Mesenchymal stem cell (in vitro differentiated cells and primary cell): ENCODE data around the gene INPP4A.

Experiments
- DNase-seq: peaks from one replicate; pipeline ENCODE4 v3.0.0-alpha.2; 2013
- H2AFZ ChIP-seq: one replicate; pipeline ENCODE4 v1.6.1; 2013; ENCODE audit warnings: low read depth, mild to moderate bottlenecking, control low read depth, inconsistent platforms, low read length, moderate library complexity
- H2AK5ac ChIP-seq: 2 replicates; pipeline ENCODE4 v1.6.1; 2013; ENCODE audit warnings: low read length, moderate library complexity, mild to moderate bottlenecking, inconsistent platforms; ENCODE audit not compliant: severe bottlenecking
- H2BK120ac ChIP-seq: one replicate; pipeline ENCODE4 v1.6.1; 2013; ENCODE audit warnings: low read depth, mild to moderate bottlenecking, inconsistent platforms, low read length, moderate library complexity
- H2BK12ac ChIP-seq, 2 experiments: one replicate each; pipeline ENCODE4 v1.6.1; 2013; ENCODE audit warnings: inconsistent platforms in 2 of 2, low read length in 2 of 2, mild to moderate bottlenecking in 2 of 2, moderate library complexity in 2 of 2, control low read depth in 1 of 2
- H2BK15ac ChIP-seq: one replicate; pipeline ENCODE4 v1.6.1; 2013; ENCODE audit warnings: mild to moderate bottlenecking, low read depth, inconsistent platforms; ENCODE audit not compliant: poor library complexity, severe bottlenecking
- H2BK5ac ChIP-seq: 2 replicates; pipeline ENCODE4 v1.6.1; 2013; ENCODE audit warnings: low read depth, mild to moderate bottlenecking, low read length, control low read depth, inconsistent platforms; ENCODE audit not compliant: poor library complexity, severe bottlenecking
- H3K14ac ChIP-seq, 2 experiments: one replicate each; pipeline ENCODE4 v1.6.1; 2013; ENCODE audit warnings: inconsistent platforms in 2 of 2, low read length in 2 of 2, control low read depth in 1 of 2, mild to moderate bottlenecking in 1 of 2, moderate library complexity in 1 of 2
- H3K18ac ChIP-seq, 2 experiments: one replicate each; pipeline ENCODE4 v1.6.1; 2013; ENCODE audit warnings: inconsistent platforms in 2 of 2, low read length in 2 of 2, control low read depth in 1 of 2, low read depth in 1 of 2, mild to moderate bottlenecking in 1 of 2
- H3K23ac ChIP-seq, 2 experiments: one replicate each; pipeline ENCODE4 v1.6.1; 2013; ENCODE audit warnings: inconsistent platforms in 2 of 2, low read length in 2 of 2, mild to moderate bottlenecking in 2 of 2, moderate library complexity in 2 of 2, control low read depth in 1 of 2
- H3K27ac ChIP-seq: 2 replicates; pipeline ENCODE4 v1.5.1; 2013; ENCODE audit warnings: mild to moderate bottlenecking, moderate library complexity, low read length, control low read depth, inconsistent platforms; ENCODE audit not compliant: poor library complexity, severe bottlenecking
- H3K27me3 ChIP-seq, 2 experiments: 2 replicates each; pipeline versions ENCODE4 v1.6.1 to v1.7.0; 2013; ENCODE audit warnings: low read length in 2 of 2, mild to moderate bottlenecking in 2 of 2, moderate library complexity in 2 of 2, control low read depth in 1 of 2, inconsistent platforms in 1 of 2; ENCODE audit not compliant: control insufficient read depth in 1 of 2, insufficient read depth in 1 of 2
- H3K36me3 ChIP-seq, 2 experiments: 2 replicates each; pipeline versions ENCODE4 v1.6.1 to v1.7.0; 2013; ENCODE audit warnings: low read length in 2 of 2, control low read depth in 1 of 2, inconsistent platforms in 1 of 2, low read depth in 1 of 2, mild to moderate bottlenecking in 1 of 2; ENCODE audit not compliant: insufficient read depth in 2 of 2, control insufficient read depth in 1 of 2
- H3K4ac ChIP-seq, 2 experiments: one replicate each; pipeline ENCODE4 v1.6.1; 2013; ENCODE audit warnings: inconsistent platforms in 2 of 2, low read length in 2 of 2, mild to moderate bottlenecking in 2 of 2, moderate library complexity in 2 of 2, control low read depth in 1 of 2, low read depth in 1 of 2
- H3K4me1 ChIP-seq: 2 replicates; pipeline ENCODE4 v1.6.1; 2013; ENCODE audit warnings: low read depth, low read length, control low read depth; ENCODE audit not compliant: control insufficient read depth, insufficient read depth
- H3K4me2 ChIP-seq: 2 replicates; pipeline ENCODE4 v1.6.1; 2013; ENCODE audit warnings: low read length, mild to moderate bottlenecking, inconsistent platforms; ENCODE audit not compliant: poor library complexity, severe bottlenecking
- H3K4me3 ChIP-seq, 2 experiments: 2 replicates each; pipeline versions ENCODE4 v1.5.1 to v1.7.0; 2013; ENCODE audit warnings: low read length in 2 of 2, mild to moderate bottlenecking in 2 of 2, control low read depth in 1 of 2, low read depth in 1 of 2; ENCODE audit not compliant: insufficient read depth in 1 of 2
- H3K79me1 ChIP-seq: replicated peaks from 2 replicates; pipeline ENCODE4 v1.6.1; 2013; ENCODE audit warnings: mild to moderate bottlenecking, control low read depth, low read length, inconsistent platforms; ENCODE audit not compliant: poor library complexity, severe bottlenecking
- H3K9ac ChIP-seq: 2 replicates; pipeline ENCODE4 v1.7.0; 2013; ENCODE audit warnings: mild to moderate bottlenecking, low read length, moderate library complexity
- H3K9me3 ChIP-seq: 2 replicates; pipeline ENCODE4 v1.7.0; 2013; ENCODE audit warnings: mild to moderate bottlenecking, low read length; ENCODE audit not compliant: control insufficient read depth
- H4K8ac ChIP-seq: one replicate; pipeline ENCODE4 v1.6.1; 2013; ENCODE audit warnings: inconsistent platforms, mild to moderate bottlenecking, low read length, moderate library complexity
- H4K91ac ChIP-seq: one replicate; pipeline ENCODE4 v1.6.1; 2013; ENCODE audit warnings: mild to moderate bottlenecking, low read length, inconsistent platforms
- WGBS: methylation state at CpG from one replicate; pipeline ENCODE4 v1.1.7; 2013; ENCODE audit warnings: mixed read lengths; 5-methylcytosine and 5-hydroxymethylcytosine counted together

Gene INPP4A

DNA sequence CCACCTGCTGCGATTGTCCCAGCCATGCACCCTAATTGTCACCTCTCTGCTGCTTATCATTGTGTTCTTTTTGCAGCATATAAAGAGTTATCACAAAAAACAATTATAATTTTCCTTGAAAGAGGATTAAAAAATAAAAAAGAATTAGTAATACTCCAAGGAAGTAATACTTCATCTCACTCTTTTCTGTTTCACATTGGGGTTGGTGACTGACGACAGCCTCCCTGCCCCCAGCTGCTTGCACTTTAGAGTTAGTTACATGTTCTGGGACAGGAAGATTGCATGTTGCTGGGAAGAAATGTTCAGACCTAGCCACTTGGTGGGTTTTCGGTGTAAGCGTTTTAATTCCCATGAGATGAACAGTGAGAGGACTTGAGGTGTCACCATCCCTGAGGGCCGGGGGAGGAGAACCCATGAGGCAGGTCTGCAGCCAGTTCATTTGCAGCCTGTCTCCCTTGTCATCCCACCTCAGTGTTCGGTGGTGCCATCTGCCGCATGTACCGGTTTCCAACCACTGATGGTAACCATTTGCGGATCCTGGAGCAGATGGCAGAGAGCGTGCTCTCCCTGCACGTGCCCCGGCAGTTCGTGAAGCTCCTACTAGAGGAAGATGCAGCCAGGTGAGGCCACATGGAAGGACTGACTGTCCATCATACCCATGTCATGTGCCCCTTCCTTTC lies 94.5 kb downstream of the INPP4A start:
- H3K36me3 ChIP-seq: peaks cover 44 to 66% of the 10 kb centered on the region in 2 experiments
- H3K27ac ChIP-seq: no peak overlapping the region
- no peaks in the 10 kb centered on the region for H3K27me3 ChIP-seq
- DNase-seq: no peak
- H3K4ac ChIP-seq: no peak overlapping the region
- no peak overlapping the region for H3K23ac ChIP-seq
- H3K9me3 ChIP-seq: no peaks in the 10 kb centered on the region
- H2AFZ ChIP-seq: no peak overlapping the region
- H4K91ac ChIP-seq: no peak overlapping the region
- H2BK15ac ChIP-seq: no peak overlapping the region
- H2BK120ac ChIP-seq: no peak overlapping the region
- H2AK5ac ChIP-seq: no peak overlapping the region
- no peak overlapping the region for H3K9ac ChIP-seq
- H3K4me2 ChIP-seq: no peak overlapping the region
- WGBS: 98% methylated on average over 13 of the region's 13 CpGs
- H3K4me1 ChIP-seq: no peaks in the 10 kb centered on the region
- no peak overlapping the region for H3K4me3 ChIP-seq
- H2BK5ac ChIP-seq: no peak overlapping the region
- no peak overlapping the region for H4K8ac ChIP-seq
- no peak overlapping the region for H2BK12ac ChIP-seq
- no peak overlapping the region for H3K18ac ChIP-seq
- H3K14ac ChIP-seq: no peak overlapping the region
- H3K79me1 ChIP-seq: no peaks in the 10 kb centered on the region

DNA sequence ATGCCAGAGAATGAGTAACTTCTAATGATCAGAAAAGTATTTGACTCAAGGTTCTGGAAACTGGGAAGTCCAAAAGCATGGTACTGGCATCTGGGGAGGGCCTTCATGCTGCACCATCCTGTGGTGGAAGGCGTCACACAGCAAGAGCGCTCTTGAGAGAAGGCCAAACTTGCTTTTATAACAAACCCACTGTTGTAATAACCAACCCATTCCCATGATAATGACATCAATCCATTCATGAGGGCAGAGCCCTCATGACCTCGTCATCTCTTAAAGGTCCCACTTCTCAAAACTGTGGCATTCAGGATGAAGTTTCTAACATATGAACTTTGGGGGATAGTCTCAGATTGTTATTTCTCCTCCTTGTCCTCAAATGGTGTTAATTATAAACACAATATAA lies 95.9 kb downstream of the INPP4A start:
- WGBS: 100% methylated on average over 2 of the region's 3 CpGs
- no peak overlapping the region for H2AFZ ChIP-seq
- H3K27me3 ChIP-seq: no peaks in the 10 kb centered on the region

DNA sequence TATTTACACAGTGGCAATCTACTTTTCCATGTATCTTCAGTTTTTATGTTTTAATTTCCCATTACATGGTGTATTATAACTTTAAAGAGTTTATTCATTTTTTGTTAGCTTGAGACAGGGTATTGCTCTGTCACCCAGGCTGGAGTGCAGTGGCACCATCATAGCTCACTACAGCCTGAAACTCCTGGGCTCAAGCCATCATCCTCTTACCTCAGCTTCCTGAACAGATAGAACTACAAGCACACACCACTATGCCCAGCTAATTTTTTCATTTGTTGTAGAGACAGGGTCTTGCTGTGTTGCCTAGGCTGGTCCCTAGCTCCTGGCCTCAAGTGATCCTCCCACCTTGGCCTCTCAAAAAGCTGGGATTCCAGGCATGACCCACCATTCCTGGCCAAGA lies 96.8 kb downstream of the INPP4A start:
- Histone ChIP-seq H3K4ac (no peak overlapping the region), H3K79me1 (no peaks in the 10 kb centered on the region), H4K91ac (no peak overlapping the region), H2AFZ (no peak overlapping the region), H3K9ac (no peak overlapping the region), H3K14ac (no peak overlapping the region), H3K27ac (no peak overlapping the region), H3K23ac (no peak overlapping the region), H3K9me3 (no peaks in the 10 kb centered on the region), H2BK5ac (no peak overlapping the region), H3K4me3 (no peak overlapping the region), H3K4me1 (no peaks in the 10 kb centered on the region), H2BK15ac (no peak overlapping the region), H3K18ac (no peak overlapping the region), H3K27me3 (no peaks in the 10 kb centered on the region), H2BK12ac (no peak overlapping the region), H2AK5ac (no peak overlapping the region), H4K8ac (no peak overlapping the region), H3K36me3 (peaks cover 49 to 79% of the 10 kb centered on the region in 2 experiments), H2BK120ac (no peak overlapping the region), H3K4me2 (no peak overlapping the region)
- DNase-seq: no peak

More for the DNA sequence above, 95.9 kb downstream of the INPP4A start:
- Histone ChIP-seq H2BK12ac (no peak overlapping the region), H3K23ac (no peak overlapping the region), H3K18ac (no peak overlapping the region), H3K4me1 (no peaks in the 10 kb centered on the region), H3K4me2 (no peak overlapping the region), H2BK120ac (no peak overlapping the region), H3K27ac (no peak overlapping the region), H3K4ac (no peak overlapping the region), H4K91ac (no peak overlapping the region), H2AK5ac (no peak overlapping the region), H3K4me3 (no peak overlapping the region), H3K14ac (no peak overlapping the region), H2BK15ac (no peak overlapping the region), H3K9ac (no peak overlapping the region), H3K79me1 (no peaks in the 10 kb centered on the region), H2BK5ac (no peak overlapping the region), H3K36me3 (peaks cover 42 to 79% of the 10 kb centered on the region in 2 experiments), H3K9me3 (no peaks in the 10 kb centered on the region), H4K8ac (no peak overlapping the region)
- DNase-seq: no peak

DNA sequence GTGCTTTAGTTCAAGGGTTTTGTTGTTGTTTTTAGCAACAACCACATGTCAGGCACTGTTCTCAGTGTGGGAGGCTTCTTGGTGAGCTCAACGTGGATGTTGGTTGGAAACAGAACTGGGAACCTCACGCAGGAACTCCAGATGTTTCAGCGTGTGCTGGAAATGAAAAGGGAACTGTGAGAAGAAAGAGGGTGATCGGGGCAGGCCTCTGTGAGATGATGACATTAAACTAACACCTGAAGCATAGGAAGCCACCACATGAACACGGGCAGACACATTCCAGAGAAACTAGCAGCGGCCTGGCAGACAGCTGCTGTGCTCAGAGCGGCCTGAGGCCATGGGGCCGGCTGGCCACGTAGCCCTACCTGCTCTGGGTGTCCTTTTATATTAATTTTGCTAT lies 97.2 kb downstream of the INPP4A start:
- 93% methylated on average over 7 of the region's 9 CpGs for WGBS
- Histone ChIP-seq H3K4me1 (no peaks in the 10 kb centered on the region), H3K27me3 (no peaks in the 10 kb centered on the region), H3K4me2 (no peak overlapping the region), H2BK15ac (no peak overlapping the region), H3K27ac (no peak overlapping the region), H3K4me3 (no peak overlapping the region), H3K4ac (no peak overlapping the region), H3K23ac (no peak overlapping the region), H3K36me3 (peaks cover 53 to 81% of the 10 kb centered on the region in 2 experiments), H2BK12ac (no peak overlapping the region), H3K14ac (no peak overlapping the region), H3K79me1 (no peaks in the 10 kb centered on the region), H3K18ac (no peak overlapping the region), H4K8ac (no peak overlapping the region), H2AK5ac (no peak overlapping the region), H3K9ac (no peak overlapping the region), H4K91ac (no peak overlapping the region), H2BK120ac (no peak overlapping the region), H2AFZ (no peak overlapping the region), H2BK5ac (no peak overlapping the region), H3K9me3 (no peaks in the 10 kb centered on the region)
- DNase-seq: no peak
